ENCODE results near the gene RNF4.

DNA sequence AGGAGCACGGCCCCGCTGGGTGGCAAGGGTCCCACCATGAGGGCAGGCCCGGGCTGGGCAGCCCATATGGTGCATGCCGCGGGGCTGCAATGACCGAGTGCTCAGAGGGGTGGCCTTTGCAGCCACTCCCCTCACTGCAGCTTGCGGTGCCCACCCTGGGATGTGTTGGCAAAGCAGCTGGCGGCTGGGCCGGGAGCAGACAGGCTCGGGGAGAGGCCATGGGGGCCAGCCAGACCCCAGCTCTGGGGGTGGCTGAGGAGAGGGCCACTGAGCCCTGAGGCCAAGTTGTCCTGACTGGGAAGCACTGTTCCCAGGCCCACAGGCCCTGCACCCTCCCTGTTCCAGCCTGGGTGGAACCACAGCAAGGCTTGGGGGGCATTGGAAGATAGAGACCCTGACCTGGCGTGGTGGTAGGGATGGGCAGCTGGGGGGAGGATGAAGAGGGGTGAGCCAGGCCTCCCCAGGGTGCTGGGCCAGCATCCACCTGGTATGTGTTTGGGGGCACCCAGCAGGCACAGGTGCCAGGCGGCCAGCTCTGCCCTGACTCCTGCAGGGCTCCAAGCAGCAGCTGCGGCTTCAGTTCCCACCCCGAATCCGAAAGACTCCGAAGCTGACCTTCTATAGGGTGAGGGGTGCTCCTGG lies 18.4 kb upstream of the RNF4 start:
- TF ChIP-seq EP300 (IDR thresholded peaks at IDR 0.05) (no peak), POLR2A (IDR thresholded peaks at IDR 0.05) (no peak)
- TF ChIP-seq, protein P1, sequence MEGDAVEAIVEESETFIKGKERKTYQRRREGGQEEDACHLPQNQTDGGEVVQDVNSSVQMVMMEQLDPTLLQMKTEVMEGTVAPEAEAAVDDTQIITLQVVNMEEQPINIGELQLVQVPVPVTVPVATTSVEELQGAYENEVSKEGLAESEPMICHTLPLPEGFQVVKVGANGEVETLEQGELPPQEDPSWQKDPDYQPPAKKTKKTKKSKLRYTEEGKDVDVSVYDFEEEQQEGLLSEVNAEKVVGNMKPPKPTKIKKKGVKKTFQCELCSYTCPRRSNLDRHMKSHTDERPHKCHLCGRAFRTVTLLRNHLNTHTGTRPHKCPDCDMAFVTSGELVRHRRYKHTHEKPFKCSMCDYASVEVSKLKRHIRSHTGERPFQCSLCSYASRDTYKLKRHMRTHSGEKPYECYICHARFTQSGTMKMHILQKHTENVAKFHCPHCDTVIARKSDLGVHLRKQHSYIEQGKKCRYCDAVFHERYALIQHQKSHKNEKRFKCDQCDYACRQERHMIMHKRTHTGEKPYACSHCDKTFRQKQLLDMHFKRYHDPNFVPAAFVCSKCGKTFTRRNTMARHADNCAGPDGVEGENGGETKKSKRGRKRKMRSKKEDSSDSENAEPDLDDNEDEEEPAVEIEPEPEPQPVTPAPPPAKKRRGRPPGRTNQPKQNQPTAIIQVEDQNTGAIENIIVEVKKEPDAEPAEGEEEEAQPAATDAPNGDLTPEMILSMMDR (IDR thresholded peaks at IDR 0.05) = no peak
